Left ventricle myocardium inferior (tissue), 1 donor: Measurements from ENCODE around the gene CMTM6. TPM values are rescaled to one million over a fixed set of nuclear protein-coding genes. Genes with fewer than 3 reads are reported as not detected.

Source experiments
- DNase-seq: peaks from one replicate; pipeline ENCODE4 v3.0.0-alpha.2; 2020
- H3K27ac ChIP-seq: fragments of 200-600 bp; replicated peaks from 2 replicates; pipeline ENCODE4 v1.8.0; 2021
- H3K27me3 ChIP-seq: fragments of 200-600 bp; 2 replicates; pipeline ENCODE4 v1.8.0; 2021; ENCODE audit warnings: low read depth
- H3K36me3 ChIP-seq: fragments of 200-600 bp; 2 replicates; pipeline ENCODE4 v1.8.0; 2021
- H3K4me1 ChIP-seq: fragments of 200-600 bp; 2 replicates; pipeline ENCODE4 v1.8.0; 2021
- H3K4me3 ChIP-seq: fragments of 200-600 bp; 2 replicates; pipeline ENCODE4 v1.8.0; 2021; ENCODE audit warnings: mild to moderate bottlenecking, moderate library complexity
- H3K9me3 ChIP-seq: fragments of 200-600 bp; replicated peaks from 2 replicates; pipeline ENCODE4 v1.8.0; 2021
- CTCF ChIP-seq: fragments of 200-600 bp; IDR thresholded peaks from 2 replicates; pipeline ENCODE4 v1.8.0; 2021; ENCODE audit warnings: antibody characterized with exemption, mild to moderate bottlenecking, borderline replicate concordance
- intact Hi-C: fragments of 100-400 bp; cut with micrococcal nuclease; formaldehyde crosslinking; loops from one replicate; pipeline ENCODE4 v1.11.0; 2022
- total RNA-seq: library from RNA; stranded (reverse); fragmentation: NEBNext Ultra II Directional; extraction: Animal tissue kit (Norgen Biotek cat#: 25700); gene quantifications from one replicate; pipeline ENCODE4 v1.2.1, GENCODE V29; 2021
- donor health status: DM: no; HTN: yes; CAD: no; lungs with severe emphysema.

Gene CMTM6
- total RNA-seq, 1 donor from 2014 or later = 10.9 TPM

GRCh38 chr3:32493437-32494414 is 8.9 kb downstream of the CMTM6 start:
- no peaks in the 10 kb centered on the region for H3K9me3 ChIP-seq
- H3K4me3 ChIP-seq = no peak overlapping the region
- intact Hi-C loops = no loop called here
- H3K36me3 ChIP-seq = peaks cover 7% of the 10 kb centered on the region
- no peak for TF ChIP-seq CTCF
- no peak overlapping the region for H3K27ac ChIP-seq
- no peak for DNase-seq
- no peaks in the 10 kb centered on the region for H3K27me3 ChIP-seq
- H3K4me1 ChIP-seq = peaks cover 35% of the 10 kb centered on the region

- intact Hi-C loops = no loop called here
- no peak for TF ChIP-seq CTCF
Observed at GRCh38 chr3:32492684-32493436, 9.8 kb downstream of the CMTM6 start.

GRCh38 chr3:32488474-32489008 is 14.1 kb downstream of the CMTM6 start:
- peaks cover 21% of the 10 kb centered on the region for H3K4me1 ChIP-seq
- no peaks in the 10 kb centered on the region for H3K9me3 ChIP-seq
- TF ChIP-seq CTCF = no peak
- H3K4me3 ChIP-seq = no peak overlapping the region
- H3K27ac ChIP-seq = no peak overlapping the region
- peaks cover 26% of the 10 kb centered on the region for H3K36me3 ChIP-seq
- H3K27me3 ChIP-seq = no peaks in the 10 kb centered on the region
- intact Hi-C loops = no loop called here
- DNase-seq = no peak

More at GRCh38 chr3:32492684-32493436, 9.8 kb downstream of the CMTM6 start:
- Histone ChIP-seq H3K27me3 (no peaks in the 10 kb centered on the region), H3K27ac (no peak overlapping the region), H3K9me3 (no peaks in the 10 kb centered on the region), H3K36me3 (peaks cover 7% of the 10 kb centered on the region), H3K4me1 (peaks cover 44% of the 10 kb centered on the region), H3K4me3 (no peak overlapping the region)
- DNase-seq = no peak

GRCh38 chr3:32487781-32488473 is 14.7 kb downstream of the CMTM6 start:
- intact Hi-C loops = no loop called here
- H3K27ac ChIP-seq = no peak overlapping the region
- peaks cover 15% of the 10 kb centered on the region for H3K4me1 ChIP-seq
- peaks cover 32% of the 10 kb centered on the region for H3K36me3 ChIP-seq
- H3K9me3 ChIP-seq = no peaks in the 10 kb centered on the region
- TF ChIP-seq CTCF = no peak
- DNase-seq = no peak
- H3K27me3 ChIP-seq = no peaks in the 10 kb centered on the region
- H3K4me3 ChIP-seq = no peak overlapping the region

GRCh38 chr3:32484436-32484835 is 18.2 kb downstream of the CMTM6 start:
- Histone ChIP-seq H3K36me3 (peaks cover 26% of the 10 kb centered on the region), H3K4me3 (no peak overlapping the region), H3K27ac (no peak overlapping the region), H3K9me3 (no peaks in the 10 kb centered on the region), H3K4me1 (peaks cover 17% of the 10 kb centered on the region), H3K27me3 (no peaks in the 10 kb centered on the region)
- no peak for DNase-seq
- intact Hi-C loops = no loop called here
- TF ChIP-seq CTCF = no peak
